GM23248 (cell line): Measurements from ENCODE around the gene SLC45A1.

Experiments used
- EZH2 ChIP-seq: fragments of 200-600 bp; sonication (generic); IDR thresholded peaks from 2 replicates; pipeline ENCODE4 v1.6.1; 2018; ENCODE audit warnings: antibody characterized with exemption, mild to moderate bottlenecking; ENCODE audit not compliant: insufficient read depth, poor library complexity, severe bottlenecking
- EZH2phosphoT487 ChIP-seq: fragments of 200-600 bp; sonication (generic); IDR thresholded peaks from 2 replicates; pipeline ENCODE4 v1.6.1; 2018; ENCODE audit warnings: antibody characterized with exemption, moderate library complexity, mild to moderate bottlenecking, low read depth; ENCODE audit not compliant: insufficient read depth

DNA sequence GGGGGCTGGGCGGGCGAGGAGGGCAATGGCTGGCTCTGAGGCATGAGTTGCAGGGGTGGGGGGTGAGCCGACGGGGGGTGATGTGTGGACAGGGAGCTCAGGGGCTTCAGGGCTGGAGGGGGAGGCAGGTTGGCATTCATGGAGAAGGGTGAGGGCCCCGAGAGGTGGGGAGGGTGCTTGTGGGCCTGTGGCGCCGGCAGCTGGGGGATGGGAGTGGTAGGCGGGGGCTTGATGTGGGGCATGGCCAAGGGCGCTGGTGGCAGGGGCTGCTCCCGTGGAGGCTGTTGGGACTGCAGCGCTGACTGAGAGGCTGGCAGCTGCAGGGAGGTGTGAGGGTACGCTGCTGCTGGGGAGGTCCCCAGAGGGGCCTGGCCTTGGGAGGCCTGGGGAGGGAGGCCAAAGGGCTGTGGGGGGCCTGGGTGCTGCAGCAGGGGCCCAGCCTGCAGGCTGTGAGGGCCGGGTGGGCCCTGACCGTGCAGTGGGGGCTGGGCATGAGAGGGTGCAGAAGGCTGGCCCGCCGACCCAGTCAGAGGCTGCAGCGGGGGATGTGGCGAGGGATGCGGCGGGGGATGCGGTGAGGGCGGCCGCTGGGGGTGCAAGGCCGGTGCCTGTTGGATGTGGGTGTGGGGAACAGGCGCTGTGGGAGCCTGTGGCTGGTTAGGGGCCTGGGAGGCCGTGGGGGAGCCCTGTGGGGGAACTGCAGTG lies 42.7 kb downstream of the SLC45A1 start:
- TF ChIP-seq EZH2 (no peak), EZH2phosphoT487 (no peak)
